Karpas-422 (cell line): Measurements from ENCODE around the gene THAP3. TPM values are rescaled to one million over a fixed set of nuclear protein-coding genes. Genes with fewer than 3 reads are reported as not detected.

Experiments used
- DNase-seq: peaks from one replicate; pipeline ENCODE4 v3.0.0-alpha.2; 2015
- H2AFZ ChIP-seq: fragments of 200-600 bp; sonication (generic); 2 replicates; pipeline ENCODE4 v1.6.1; 2014; ENCODE audit warnings: antibody characterized with exemption, low read length, mixed read lengths
- H3K27ac ChIP-seq: fragments of 200-600 bp; sonication (generic); 2 replicates; pipeline ENCODE4 v1.5.1; 2014; ENCODE audit warnings: mild to moderate bottlenecking, low read length, moderate library complexity
- H3K27me3 ChIP-seq: fragments of 200-600 bp; sonication (generic); 2 replicates; pipeline ENCODE4 v1.6.1; 2014; ENCODE audit warnings: low read length, mixed read lengths
- H3K36me3 ChIP-seq: fragments of 200-600 bp; sonication (generic); 2 replicates; pipeline ENCODE4 v1.6.1; 2014; ENCODE audit warnings: low read length, mixed read lengths; ENCODE audit not compliant: insufficient read depth
- H3K4me1 ChIP-seq: fragments of 200-600 bp; sonication (generic); 2 replicates; pipeline ENCODE4 v1.6.1; 2014; ENCODE audit warnings: mild to moderate bottlenecking, low read length, mixed read lengths
- H3K4me2 ChIP-seq: fragments of 200-600 bp; sonication (generic); 2 replicates; pipeline ENCODE4 v1.6.1; 2014; ENCODE audit warnings: low read length, low read depth, mild to moderate bottlenecking; ENCODE audit not compliant: poor library complexity, severe bottlenecking
- H3K4me3 ChIP-seq: fragments of 200-600 bp; sonication (generic); 2 replicates; pipeline ENCODE4 v1.5.1; 2014; ENCODE audit warnings: mild to moderate bottlenecking, antibody characterized with exemption, low read length, mixed read lengths
- H3K79me2 ChIP-seq: fragments of 200-600 bp; sonication (generic); 2 replicates; pipeline ENCODE4 v1.6.1; 2014; ENCODE audit warnings: mild to moderate bottlenecking, low read length, mixed read lengths
- H3K9ac ChIP-seq: fragments of 200-600 bp; sonication (generic); 2 replicates; pipeline ENCODE4 v1.6.0; 2014; ENCODE audit warnings: low read length
- H3K9me2 ChIP-seq: fragments of 200-600 bp; sonication (generic), shearing (Covaris generic); replicated peaks from 2 replicates; pipeline ENCODE4 v1.6.0; 2014; ENCODE audit warnings: mild to moderate bottlenecking, low read length, moderate library complexity; ENCODE audit not compliant: insufficient read depth
- H3K9me3 ChIP-seq: fragments of 300-700, 200-600 bp; sonication (generic); 2 replicates; pipeline ENCODE4 v1.6.1; 2014; ENCODE audit warnings: low read length, mixed read lengths
- H4K20me1 ChIP-seq: fragments of 200-600 bp; sonication (generic); 2 replicates; pipeline ENCODE4 v1.6.1; 2014; ENCODE audit warnings: mild to moderate bottlenecking, antibody characterized with exemption, low read length, low read depth; ENCODE audit not compliant: insufficient read depth
- total RNA-seq: library from RNA; depleted of rRNA; stranded (reverse); fragments of >200 nt; shearing (Covaris generic); gene quantifications from 2 replicates; pipeline ENCODE4 v1.2.3, GENCODE V29; 2014; ENCODE audit warnings: low replicate concordance

The THAP3 gene
- total RNA-seq, 1 experiment from 2014 or later: 13.3 TPM

- no peak overlapping the region for H3K9ac ChIP-seq
- no peaks in the 10 kb centered on the region for H3K79me2 ChIP-seq
- H3K27me3 ChIP-seq: no peaks in the 10 kb centered on the region
- no peaks in the 10 kb centered on the region for H3K9me3 ChIP-seq
- no peaks in the 10 kb centered on the region for H3K9me2 ChIP-seq
- H4K20me1 ChIP-seq: peaks cover 11% of the 10 kb centered on the region; the same call in 1 of the 2 replicates
- H3K4me3 ChIP-seq: no peak overlapping the region
- H3K4me1 ChIP-seq: peaks cover 15% of the 10 kb centered on the region
- H3K27ac ChIP-seq: no peak overlapping the region
- peaks cover 16% of the 10 kb centered on the region for H3K36me3 ChIP-seq
- H3K4me2 ChIP-seq: no peak overlapping the region
- no peak overlapping the region for H2AFZ ChIP-seq
- no peak for DNase-seq
These were observed 36.4 kb upstream of the THAP3 start for GRCh38 chr1:6588128-6588892.

GRCh38 chr1:6588893-6589520 lies 35.7 kb upstream of the THAP3 start:
- no peak overlapping the region for H2AFZ ChIP-seq
- H3K9me3 ChIP-seq: no peaks in the 10 kb centered on the region
- H3K79me2 ChIP-seq: no peaks in the 10 kb centered on the region
- no peaks in the 10 kb centered on the region for H3K27me3 ChIP-seq
- no peak overlapping the region for H3K27ac ChIP-seq
- no peak overlapping the region for H3K4me3 ChIP-seq
- H3K9me2 ChIP-seq: no peaks in the 10 kb centered on the region
- peaks cover 16% of the 10 kb centered on the region for H3K36me3 ChIP-seq
- H4K20me1 ChIP-seq: peaks cover 11% of the 10 kb centered on the region; the same call in 1 of the 2 replicates
- H3K9ac ChIP-seq: no peak overlapping the region
- H3K4me1 ChIP-seq: peaks cover 15% of the 10 kb centered on the region
- H3K4me2 ChIP-seq: no peak overlapping the region
- no peak for DNase-seq

GRCh38 chr1:6590046-6590445 lies 34.6 kb upstream of the THAP3 start:
- Histone ChIP-seq H3K4me3 (no peak overlapping the region), H2AFZ (no peak overlapping the region), H3K4me1 (peaks cover 15% of the 10 kb centered on the region), H3K79me2 (no peaks in the 10 kb centered on the region), H3K9me3 (no peaks in the 10 kb centered on the region), H3K27me3 (no peaks in the 10 kb centered on the region), H4K20me1 (peaks cover 11% of the 10 kb centered on the region; the same call in 1 of the 2 replicates), H3K9me2 (no peaks in the 10 kb centered on the region), H3K9ac (no peak overlapping the region), H3K27ac (no peak overlapping the region), H3K36me3 (peaks cover 16% of the 10 kb centered on the region), H3K4me2 (no peak overlapping the region)
- no peak for DNase-seq

GRCh38 chr1:6591222-6591621 lies 33.4 kb upstream of the THAP3 start:
- no peak for DNase-seq
- Histone ChIP-seq H3K79me2 (no peaks in the 10 kb centered on the region), H3K9me2 (no peaks in the 10 kb centered on the region), H3K4me1 (peaks cover 15% of the 10 kb centered on the region), H2AFZ (no peak overlapping the region), H3K27me3 (no peaks in the 10 kb centered on the region), H3K36me3 (peaks cover 16% of the 10 kb centered on the region), H3K27ac (no peak overlapping the region), H3K4me3 (no peak overlapping the region), H3K4me2 (no peak overlapping the region), H4K20me1 (peaks cover 14% of the 10 kb centered on the region; the same call in 1 of the 2 replicates), H3K9me3 (no peaks in the 10 kb centered on the region), H3K9ac (no peak overlapping the region)

- no peaks in the 10 kb centered on the region for H3K9me3 ChIP-seq
- no peaks in the 10 kb centered on the region for H3K79me2 ChIP-seq
- no peak overlapping the region for H3K9ac ChIP-seq
- no peak for DNase-seq
- no peak overlapping the region for H3K27ac ChIP-seq
- no peak overlapping the region for H3K4me2 ChIP-seq
- H3K4me3 ChIP-seq: no peak overlapping the region
- no peaks in the 10 kb centered on the region for H3K9me2 ChIP-seq
- no peak overlapping the region for H2AFZ ChIP-seq
- H3K4me1 ChIP-seq: peaks cover 13% of the 10 kb centered on the region
- H3K27me3 ChIP-seq: no peaks in the 10 kb centered on the region
- peaks cover 16% of the 10 kb centered on the region for H3K36me3 ChIP-seq
- peaks cover 14% of the 10 kb centered on the region; the same call in 1 of the 2 replicates for H4K20me1 ChIP-seq
These were observed 33.0 kb upstream of the THAP3 start for GRCh38 chr1:6591644-6592043.

GRCh38 chr1:6592441-6592840 lies 32.2 kb upstream of the THAP3 start:
- Histone ChIP-seq H3K36me3 (peaks cover 16% of the 10 kb centered on the region), H3K27me3 (no peaks in the 10 kb centered on the region), H3K9me2 (no peaks in the 10 kb centered on the region), H3K79me2 (no peaks in the 10 kb centered on the region), H3K27ac (no peak overlapping the region), H4K20me1 (peaks cover 14% of the 10 kb centered on the region; the same call in 1 of the 2 replicates), H3K9me3 (no peaks in the 10 kb centered on the region), H3K4me3 (no peak overlapping the region), H2AFZ (no peak overlapping the region), H3K4me1 (peaks cover 5% of the 10 kb centered on the region), H3K9ac (no peak overlapping the region), H3K4me2 (no peak overlapping the region)
- DNase-seq: no peak

GRCh38 chr1:6592865-6593593 lies 31.6 kb upstream of the THAP3 start:
- no peaks in the 10 kb centered on the region for H3K9me2 ChIP-seq
- H3K4me1 ChIP-seq: no peaks in the 10 kb centered on the region
- H4K20me1 ChIP-seq: 0 out of 2 replicates have a peak, but pooled peaks cover 9% of the 10 kb centered on the region
- H3K27ac ChIP-seq: no peak overlapping the region
- H3K79me2 ChIP-seq: no peaks in the 10 kb centered on the region
- no peak overlapping the region for H2AFZ ChIP-seq
- H3K36me3 ChIP-seq: peaks cover 16% of the 10 kb centered on the region
- no peak overlapping the region for H3K9ac ChIP-seq
- H3K27me3 ChIP-seq: no peaks in the 10 kb centered on the region
- H3K4me2 ChIP-seq: no peak overlapping the region
- DNase-seq: no peak
- no peaks in the 10 kb centered on the region for H3K9me3 ChIP-seq
- H3K4me3 ChIP-seq: no peak overlapping the region

- Histone ChIP-seq H3K9ac (no peak overlapping the region), H3K9me2 (no peaks in the 10 kb centered on the region), H3K9me3 (no peaks in the 10 kb centered on the region), H3K27ac (no peak overlapping the region), H3K36me3 (peaks cover 15% of the 10 kb centered on the region), H3K4me2 (no peak overlapping the region), H3K79me2 (0 out of 2 replicates have a peak, but pooled peaks cover under 1% of the 10 kb centered on the region), H2AFZ (no peak overlapping the region), H4K20me1 (0 out of 2 replicates have a peak, but pooled peaks cover 9% of the 10 kb centered on the region), H3K4me3 (no peak overlapping the region), H3K4me1 (no peaks in the 10 kb centered on the region), H3K27me3 (no peaks in the 10 kb centered on the region)
- DNase-seq: no peak
These were observed 30.9 kb upstream of the THAP3 start for GRCh38 chr1:6593810-6594209.
